Uterus (tissue), 2 donors: ENCODE results near the gene RAD9A.

Source experiments
- POLR2A ChIP-seq, 2 donors: fragments of 450-650 bp; IDR thresholded peaks; one replicate each; pipeline ENCODE4 v1.6.1; 2016; ENCODE audit warnings: antibody characterized with exemption in 2 of 2, mild to moderate bottlenecking in 1 of 2, moderate library complexity in 1 of 2
- TF ChIP-seq, protein P1 (sequence below), 4 experiments: fragments of 200-600 bp in 2 of 4; fragments of 450-650 bp in 2 of 4; sonication (generic) in 2 of 4; IDR thresholded peaks; one replicate each; pipeline ENCODE4 v1.5.1; 2016 to 2019; ENCODE audit warnings: antibody characterized with exemption in 4 of 4, mild to moderate bottlenecking in 2 of 4, moderate library complexity in 1 of 4

DNA sequence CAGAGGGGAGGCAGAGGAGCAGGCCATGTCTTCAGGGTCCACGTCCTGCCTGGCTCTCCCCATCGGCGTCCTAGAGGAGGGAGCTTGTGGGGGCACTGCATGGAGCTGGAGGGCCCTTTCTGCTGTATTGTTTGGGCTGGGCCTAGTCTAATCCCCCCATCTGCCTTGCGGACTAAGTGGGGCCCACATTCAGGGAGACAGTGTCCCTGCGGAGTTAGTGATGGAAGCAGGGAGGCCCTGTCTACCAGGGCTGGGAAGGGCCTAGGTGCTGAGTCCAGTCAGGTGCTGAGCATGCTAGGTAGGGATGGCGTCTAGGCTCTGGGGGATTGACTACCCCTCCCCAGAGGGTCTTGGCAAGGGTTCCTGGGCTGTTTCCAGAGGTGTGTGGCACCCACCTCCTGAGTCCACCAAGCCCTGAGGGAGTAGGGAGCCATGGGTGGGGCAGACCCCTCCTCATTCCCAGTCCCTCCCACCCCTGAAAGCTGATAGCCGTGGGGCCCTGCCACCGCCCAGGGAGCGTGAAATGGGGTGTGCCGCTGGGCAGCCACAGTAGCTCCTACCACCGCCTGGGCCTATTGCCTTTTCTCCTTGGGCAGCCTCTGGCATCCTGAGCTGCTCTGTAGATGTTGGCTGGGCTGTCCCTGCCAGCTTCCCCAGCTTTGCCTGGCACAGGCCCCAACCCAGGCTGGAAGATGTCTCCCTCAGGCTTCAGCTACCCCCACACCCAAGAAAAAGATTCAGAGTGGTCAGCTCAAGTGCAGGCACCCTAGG is 36.6 kb upstream of the RAD9A start:
- TF ChIP-seq, protein P1, sequence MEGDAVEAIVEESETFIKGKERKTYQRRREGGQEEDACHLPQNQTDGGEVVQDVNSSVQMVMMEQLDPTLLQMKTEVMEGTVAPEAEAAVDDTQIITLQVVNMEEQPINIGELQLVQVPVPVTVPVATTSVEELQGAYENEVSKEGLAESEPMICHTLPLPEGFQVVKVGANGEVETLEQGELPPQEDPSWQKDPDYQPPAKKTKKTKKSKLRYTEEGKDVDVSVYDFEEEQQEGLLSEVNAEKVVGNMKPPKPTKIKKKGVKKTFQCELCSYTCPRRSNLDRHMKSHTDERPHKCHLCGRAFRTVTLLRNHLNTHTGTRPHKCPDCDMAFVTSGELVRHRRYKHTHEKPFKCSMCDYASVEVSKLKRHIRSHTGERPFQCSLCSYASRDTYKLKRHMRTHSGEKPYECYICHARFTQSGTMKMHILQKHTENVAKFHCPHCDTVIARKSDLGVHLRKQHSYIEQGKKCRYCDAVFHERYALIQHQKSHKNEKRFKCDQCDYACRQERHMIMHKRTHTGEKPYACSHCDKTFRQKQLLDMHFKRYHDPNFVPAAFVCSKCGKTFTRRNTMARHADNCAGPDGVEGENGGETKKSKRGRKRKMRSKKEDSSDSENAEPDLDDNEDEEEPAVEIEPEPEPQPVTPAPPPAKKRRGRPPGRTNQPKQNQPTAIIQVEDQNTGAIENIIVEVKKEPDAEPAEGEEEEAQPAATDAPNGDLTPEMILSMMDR (IDR thresholded peaks at IDR 0.05): no peak
- no peak for TF ChIP-seq POLR2A (IDR thresholded peaks at IDR 0.05)
